UCSD-AML1 (cell line): ENCODE measurements around the gene SAT1.
"Not testable (repeated sequence)": the region's sequence is repeated elsewhere in the genome, so short reads cannot be mapped to it uniquely, and the experiment has no call there.

Experiments
- DNase-seq: peaks from one replicate; lab custom pipeline; 2025; ENCODE audit not compliant: unreplicated experiment; lab: John Stamatoyannopoulos, UW

The SAT1 gene

DNA sequence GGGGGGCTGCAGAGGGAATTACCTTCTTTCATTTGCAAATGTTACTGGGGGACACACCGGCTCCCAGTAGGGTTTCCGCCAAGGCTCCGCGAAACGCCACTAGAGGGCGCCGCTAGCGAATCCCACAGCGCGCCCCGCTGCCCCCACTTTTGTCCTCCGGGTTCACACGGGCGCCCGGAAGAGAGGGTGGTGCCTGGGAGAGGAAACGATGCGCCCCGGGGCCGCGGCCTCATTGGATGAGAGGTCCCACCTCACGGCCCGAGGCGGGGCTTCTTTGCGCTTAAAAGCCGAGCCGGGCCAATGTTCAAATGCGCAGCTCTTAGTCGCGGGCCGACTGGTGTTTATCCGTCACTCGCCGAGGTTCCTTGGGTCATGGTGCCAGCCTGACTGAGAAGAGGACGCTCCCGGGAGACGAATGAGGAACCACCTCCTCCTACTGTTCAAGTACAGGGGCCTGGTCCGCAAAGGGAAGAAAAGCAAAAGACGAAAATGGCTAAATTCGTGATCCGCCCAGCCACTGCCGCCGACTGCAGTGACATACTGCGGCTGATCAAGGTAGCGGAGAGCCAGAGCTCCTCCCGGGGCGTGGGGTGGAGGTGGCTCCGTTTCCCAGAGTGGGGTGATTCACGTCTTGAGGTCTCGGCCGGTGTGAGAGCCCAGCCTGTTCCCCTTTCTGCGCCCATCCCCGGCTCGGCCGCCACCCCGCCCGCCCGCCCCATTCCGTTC lies at the start of gene SAT1:
SAT1 (plus strand) TSS at position 311 of the 726 bp plus-strand sequence; CDS start at position 490, 179 bp downstream.
- peak; percentile 93 for DNase-seq

DNA sequence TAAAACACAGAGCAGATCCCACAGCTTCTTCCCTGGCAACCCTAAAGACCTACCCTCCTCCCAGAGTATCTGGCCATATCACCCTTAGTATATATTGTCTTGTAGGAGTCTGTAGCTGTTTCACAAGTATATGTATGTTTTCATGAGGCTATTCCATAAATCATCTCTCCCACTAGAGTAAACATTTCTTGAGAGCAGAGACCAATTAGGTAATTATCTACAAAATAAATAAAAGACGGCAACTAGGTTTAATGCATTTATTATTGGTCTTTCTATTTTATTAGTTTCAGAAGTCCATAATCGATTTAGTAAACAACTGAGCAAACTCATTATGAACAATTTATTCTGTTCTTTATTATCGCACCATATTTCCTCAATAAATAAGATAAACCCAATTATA lies 46.9 kb upstream of the SAT1 start:
- no peak for DNase-seq

GRCh38 chrX:23737413-23737812 lies 45.6 kb upstream of the SAT1 start:
- no peak for DNase-seq

- DNase-seq: peak; percentile 10
These were observed 40.7 kb upstream of the SAT1 start for GRCh38 chrX:23742174-23742696.

DNA sequence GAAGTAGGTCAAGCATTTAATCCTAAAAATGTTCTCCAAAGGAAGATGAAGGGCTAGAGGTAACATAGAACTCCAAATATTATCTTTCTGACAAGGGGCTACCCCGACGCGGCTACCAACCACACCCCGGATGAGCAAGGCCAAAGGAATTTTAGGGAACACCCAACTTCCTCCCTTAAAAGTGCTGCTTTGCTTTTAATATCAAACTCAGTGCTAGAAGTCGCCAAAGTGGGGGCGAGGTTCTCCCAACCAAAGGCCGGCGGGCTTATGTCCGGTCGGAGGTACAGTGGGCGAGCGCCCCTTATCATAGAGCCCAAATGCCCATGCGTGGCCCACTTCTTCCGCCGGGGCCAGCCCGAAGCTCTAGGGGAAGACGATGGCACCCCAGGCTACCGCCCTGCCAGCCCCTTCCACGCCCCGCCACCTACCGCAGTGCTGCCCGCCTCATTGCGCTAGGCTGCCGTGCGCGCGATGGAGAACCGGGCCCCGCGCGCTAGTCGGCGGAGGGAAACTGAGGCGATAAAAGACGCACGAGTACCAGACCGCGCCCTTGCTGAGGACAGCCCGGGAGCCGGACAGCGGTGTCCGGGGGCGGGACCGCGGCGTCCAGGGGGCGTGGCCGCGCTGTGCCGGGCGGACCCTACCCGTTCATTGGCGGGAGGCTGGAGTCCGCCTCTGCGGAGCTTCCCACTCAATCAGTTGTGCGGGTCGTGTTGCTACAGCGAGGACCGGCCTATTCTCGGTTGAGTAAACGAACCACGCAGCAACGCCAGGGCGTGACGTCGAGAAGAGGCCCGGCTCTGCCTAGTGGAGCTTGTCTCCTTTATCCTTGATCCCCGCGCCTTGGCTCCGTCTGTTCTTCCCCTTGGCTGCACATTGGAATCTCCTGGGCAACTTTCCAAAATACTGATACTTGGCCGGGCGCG lies 40.0 kb upstream of the SAT1 start, which contains the start of gene ACOT9:
ACOT9 (minus strand) TSS at position 580 of the 926 bp plus-strand sequence; CDS start at position 448, 132 bp downstream.
- DNase-seq: peak; percentile 81

DNA sequence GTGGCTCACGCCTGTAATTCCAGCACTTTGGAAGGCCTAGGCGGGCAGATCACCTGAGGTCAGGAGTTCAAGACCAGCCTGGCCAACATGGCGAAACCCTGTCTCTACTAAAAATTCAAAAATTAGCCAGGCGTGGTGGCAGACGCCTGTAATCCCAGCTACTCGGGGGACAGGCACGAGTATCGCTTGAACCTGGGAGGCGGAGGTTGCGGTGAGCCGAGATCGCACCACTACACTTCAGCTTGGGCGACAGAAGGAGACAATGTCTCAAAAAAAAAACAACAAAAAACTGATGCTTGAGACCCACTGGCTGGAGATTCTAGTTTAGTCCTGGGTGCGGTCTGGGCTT lies 39.4 kb upstream of the SAT1 start:
- not testable (repeated sequence) for DNase-seq

DNA sequence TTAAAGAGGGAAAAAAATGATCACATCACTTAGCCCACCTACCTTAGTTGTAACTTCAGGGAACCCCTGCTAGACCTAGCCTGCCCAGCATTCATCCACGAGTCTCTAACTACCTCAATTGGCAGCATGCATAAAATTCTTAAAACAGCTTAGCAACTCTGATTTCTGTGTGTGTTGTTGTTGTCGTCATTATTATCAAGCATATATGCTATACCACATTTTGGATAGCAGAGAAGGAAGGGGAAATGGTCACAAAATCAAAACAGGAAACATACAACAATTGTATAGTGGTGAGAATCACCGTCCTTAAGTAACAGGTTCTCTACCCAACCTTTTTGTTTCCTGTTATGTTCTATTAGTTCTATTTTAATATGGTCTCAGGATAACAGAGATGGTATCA lies 37.2 kb upstream of the SAT1 start:
- no peak for DNase-seq

- no peak for DNase-seq
These were observed 33.8 kb upstream of the SAT1 start for GRCh38 chrX:23749129-23749528.

DNA sequence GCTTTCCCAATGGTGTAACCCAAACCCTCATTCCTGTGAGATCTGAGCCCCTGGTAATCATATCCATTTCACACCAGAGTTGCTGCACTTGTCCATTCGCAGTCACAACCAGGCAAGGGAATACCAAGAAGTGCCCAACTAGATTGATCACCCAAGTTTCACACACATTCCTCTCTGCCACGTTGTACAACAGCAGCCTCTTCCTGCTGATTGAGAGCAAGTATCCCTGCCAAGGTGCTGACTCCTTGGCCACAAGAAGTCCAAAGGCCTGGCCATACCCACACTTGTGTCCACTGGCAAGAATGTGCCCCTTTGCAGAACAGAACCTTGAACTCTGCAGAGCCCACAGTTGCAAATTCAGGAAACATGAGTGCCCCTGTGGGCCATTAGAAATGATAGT lies 33.4 kb upstream of the SAT1 start:
- DNase-seq: no peak

GRCh38 chrX:23752740-23753415 lies 30.1 kb upstream of the SAT1 start:
- no peak for DNase-seq

DNA sequence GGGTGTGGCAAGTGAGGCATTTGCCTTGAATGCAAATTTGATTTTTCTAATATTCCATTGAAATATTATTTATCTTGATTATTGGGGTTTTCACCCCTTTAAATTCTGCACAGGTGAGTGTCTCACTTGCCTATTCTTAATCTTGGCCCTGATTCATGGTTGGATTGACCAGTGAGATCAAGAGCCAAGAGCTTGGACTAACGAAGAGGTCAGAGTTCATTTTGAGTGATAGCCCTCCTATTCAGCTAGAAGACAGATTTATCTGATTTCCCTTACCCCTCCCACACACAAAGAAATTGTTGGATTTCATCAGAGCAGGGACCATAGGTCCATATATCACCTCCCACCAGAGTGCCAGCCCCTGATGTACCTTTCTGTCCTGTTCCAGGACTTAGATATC lies 28.3 kb upstream of the SAT1 start:
- DNase-seq: no peak

DNA sequence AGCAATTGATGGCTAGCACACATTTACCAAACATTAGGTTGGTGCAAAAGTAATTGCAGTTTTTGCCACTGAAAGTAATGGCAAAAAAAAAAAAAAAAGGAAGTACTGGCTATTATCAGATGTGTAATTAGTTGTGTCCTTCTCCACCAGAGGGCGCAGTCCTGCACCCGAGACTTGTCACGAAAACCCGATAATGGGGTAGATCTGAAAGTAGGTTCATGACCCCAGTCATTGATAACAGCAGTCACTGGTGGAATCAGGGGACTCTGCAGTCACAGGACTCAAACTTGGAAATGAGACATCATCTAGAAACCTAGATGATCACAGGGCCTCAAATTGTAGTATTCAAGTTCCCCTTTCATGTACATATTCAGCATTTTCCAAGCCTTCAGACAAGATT lies 26.8 kb upstream of the SAT1 start:
- DNase-seq: peak; percentile 45

DNA sequence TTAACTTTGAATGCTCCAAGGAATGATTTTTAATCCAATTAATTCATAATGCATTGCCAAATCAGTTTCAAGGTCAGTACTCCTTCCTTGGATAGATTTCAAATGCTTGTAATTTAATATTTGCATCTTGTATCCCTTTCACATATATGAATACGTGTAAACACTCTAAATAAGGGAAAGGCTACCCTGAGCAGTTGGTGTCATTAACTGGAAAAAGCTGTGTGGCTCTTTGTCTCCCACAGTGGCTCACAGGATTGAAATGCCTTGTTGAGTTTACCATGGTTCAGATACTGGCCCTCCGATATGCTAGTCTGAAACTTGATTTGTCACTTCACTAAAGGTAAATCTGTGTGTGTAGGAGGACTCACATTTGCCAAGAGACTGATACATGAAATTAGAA lies 23.2 kb upstream of the SAT1 start:
- DNase-seq: no peak

- DNase-seq: no peak
These were observed 18.6 kb upstream of the SAT1 start for GRCh38 chrX:23764188-23764984.

GRCh38 chrX:23765449-23765848 lies 17.5 kb upstream of the SAT1 start:
- DNase-seq: no peak

- DNase-seq: no peak
These were observed 17.1 kb upstream of the SAT1 start for GRCh38 chrX:23765868-23766267.

DNA sequence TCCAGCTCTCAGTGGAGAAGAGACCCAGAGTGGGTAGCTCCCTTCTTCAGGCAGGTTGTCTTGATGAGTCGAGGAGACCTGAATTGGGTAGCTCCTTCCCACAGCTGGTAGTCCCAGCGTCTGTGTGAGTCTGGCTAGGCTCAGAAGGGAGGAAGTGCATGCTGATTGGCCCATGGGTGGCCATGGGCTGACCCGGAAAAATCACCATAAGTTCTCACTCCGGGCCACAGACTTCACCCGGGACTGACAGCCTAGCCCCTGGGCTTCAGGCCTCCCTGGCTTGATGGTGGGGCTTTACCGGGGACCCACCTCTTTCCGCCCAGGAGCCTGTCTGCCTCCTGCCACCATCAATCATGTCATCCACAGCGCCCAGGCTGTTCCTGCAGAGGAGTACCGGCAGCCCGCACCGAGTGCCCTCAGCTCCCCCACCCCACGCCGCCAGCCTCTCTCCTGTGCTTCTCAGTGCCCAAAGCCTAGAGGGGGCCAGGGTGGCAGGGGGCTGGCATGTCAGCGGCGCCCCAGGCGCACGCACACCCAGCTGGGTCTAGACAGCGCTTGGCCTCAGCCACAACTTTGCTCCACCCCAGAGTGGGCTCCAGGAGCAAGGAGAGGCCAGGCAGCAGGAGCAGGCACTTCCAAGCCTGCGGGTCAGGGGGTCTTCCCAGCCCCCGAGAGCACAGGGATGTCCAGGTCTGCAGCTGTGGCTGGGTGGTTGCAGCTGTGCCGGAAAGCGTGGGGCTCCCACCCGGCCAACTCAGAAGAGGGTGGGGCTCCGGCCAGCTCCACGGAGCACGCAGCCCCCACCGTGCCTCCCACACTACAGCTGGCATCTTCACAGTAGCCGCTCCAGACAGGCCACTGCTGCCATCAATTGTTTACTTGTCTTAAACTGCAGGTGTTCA lies 16.1 kb upstream of the SAT1 start:
- peak; percentile 52 for DNase-seq

- no peak for DNase-seq
These were observed 12.8 kb upstream of the SAT1 start for GRCh38 chrX:23770142-23770541.

DNA sequence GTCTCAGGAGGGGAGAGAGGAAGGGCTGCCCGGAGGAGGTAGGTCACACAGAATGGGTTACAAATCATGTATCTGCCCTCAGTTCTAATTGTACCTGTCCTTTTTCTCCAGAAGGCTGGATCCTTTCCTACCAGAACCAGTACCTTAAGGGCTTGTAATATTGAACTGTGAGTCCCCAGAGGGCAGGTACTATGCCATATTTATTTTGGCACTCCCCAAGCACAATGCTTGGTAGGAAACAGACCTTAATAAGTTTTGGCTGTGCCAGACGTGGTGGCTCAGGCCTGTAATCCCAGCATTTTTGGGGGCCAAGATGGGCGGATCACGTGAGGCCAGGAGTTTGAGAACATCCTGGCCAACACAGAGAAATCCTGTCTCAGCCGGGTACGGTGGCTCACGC lies 11.9 kb upstream of the SAT1 start:
- DNase-seq: not testable (repeated sequence)
